MM.1S (cell line): Measurements from ENCODE around the gene CHN2.

ENCODE experiments used
- EZH2 ChIP-seq: fragments of 300-600 bp; sonication (generic); optimal IDR thresholded peaks from 2 replicates; pipeline ENCODE3; 2017; ENCODE audit warnings: low read depth, mild to moderate bottlenecking, antibody characterized with exemption, low read length, mixed read lengths
- EZH2phosphoT487 ChIP-seq: fragments of 300-600 bp; sonication (generic); IDR thresholded peaks from 2 replicates; pipeline ENCODE4 v1.6.1; 2018; ENCODE audit warnings: antibody characterized with exemption, low read length
- TF ChIP-seq, protein P1 (sequence below): fragments of 300-600 bp; sonication (generic); IDR thresholded peaks from 2 replicates; pipeline ENCODE4 v1.5.1; 2016; ENCODE audit warnings: antibody characterized with exemption, low read length, mixed read lengths

DNA sequence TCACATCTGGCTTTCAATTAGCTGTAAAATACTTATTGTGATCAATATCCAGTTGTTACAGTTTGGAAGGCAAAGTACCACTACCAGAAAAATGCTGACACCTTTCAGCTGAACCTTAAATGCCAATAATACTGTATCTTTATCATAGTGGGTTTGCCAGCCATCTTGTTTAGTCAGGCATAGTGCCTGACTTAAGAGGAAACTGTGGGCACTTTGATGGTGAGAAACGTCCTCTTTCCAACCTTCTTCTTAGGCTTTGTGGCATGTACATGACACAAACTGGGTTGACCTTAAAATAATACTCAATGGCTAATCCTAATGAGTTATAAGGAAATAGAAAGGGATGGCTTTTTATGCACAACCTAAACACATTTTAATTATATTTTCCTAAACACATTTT is 316.8 kb downstream of the CHN2 start:
- TF ChIP-seq, protein P1, sequence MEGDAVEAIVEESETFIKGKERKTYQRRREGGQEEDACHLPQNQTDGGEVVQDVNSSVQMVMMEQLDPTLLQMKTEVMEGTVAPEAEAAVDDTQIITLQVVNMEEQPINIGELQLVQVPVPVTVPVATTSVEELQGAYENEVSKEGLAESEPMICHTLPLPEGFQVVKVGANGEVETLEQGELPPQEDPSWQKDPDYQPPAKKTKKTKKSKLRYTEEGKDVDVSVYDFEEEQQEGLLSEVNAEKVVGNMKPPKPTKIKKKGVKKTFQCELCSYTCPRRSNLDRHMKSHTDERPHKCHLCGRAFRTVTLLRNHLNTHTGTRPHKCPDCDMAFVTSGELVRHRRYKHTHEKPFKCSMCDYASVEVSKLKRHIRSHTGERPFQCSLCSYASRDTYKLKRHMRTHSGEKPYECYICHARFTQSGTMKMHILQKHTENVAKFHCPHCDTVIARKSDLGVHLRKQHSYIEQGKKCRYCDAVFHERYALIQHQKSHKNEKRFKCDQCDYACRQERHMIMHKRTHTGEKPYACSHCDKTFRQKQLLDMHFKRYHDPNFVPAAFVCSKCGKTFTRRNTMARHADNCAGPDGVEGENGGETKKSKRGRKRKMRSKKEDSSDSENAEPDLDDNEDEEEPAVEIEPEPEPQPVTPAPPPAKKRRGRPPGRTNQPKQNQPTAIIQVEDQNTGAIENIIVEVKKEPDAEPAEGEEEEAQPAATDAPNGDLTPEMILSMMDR, result no peak
- no peak for TF ChIP-seq EZH2
- TF ChIP-seq EZH2phosphoT487, result no peak
